ENCODE results near the gene PRKCB. TPM values are rescaled to one million over a fixed set of nuclear protein-coding genes. Genes with fewer than 3 reads are reported as not detected.

PRKCB gene
- total RNA-seq, 1 experiment from 2014 or later, result not detected

DNA sequence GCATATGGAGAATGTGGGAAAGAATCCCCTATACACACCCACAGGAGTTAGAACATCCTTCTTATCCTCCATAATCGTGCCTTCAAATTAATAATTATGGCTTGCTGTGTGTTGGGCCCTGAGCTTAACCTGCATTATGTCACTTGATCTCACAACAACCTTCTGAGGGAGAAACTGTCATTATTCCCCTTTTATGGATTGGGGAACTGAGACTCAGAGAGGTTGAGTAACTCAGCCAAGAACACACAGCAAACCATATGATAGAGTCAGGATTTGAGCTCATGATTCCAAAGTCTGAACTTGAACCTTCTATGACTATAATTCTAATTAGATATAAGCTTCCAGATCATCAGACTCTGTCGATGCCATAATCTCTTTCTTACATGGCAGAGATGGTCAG is 306.1 kb downstream of the PRKCB start:
- intact Hi-C loops (cut with micrococcal nuclease), result no loop called here
- Mint-ChIP-seq H3K9me3 (ENCODE audit: unreplicated experiment) (no peaks in the 10 kb centered on the region), H3K36me3 (ENCODE audit: insufficient read depth, unreplicated experiment) (no peaks in the 10 kb centered on the region), H3K27me3 (ENCODE audit: insufficient read depth, unreplicated experiment) (peaks cover 29% of the 10 kb centered on the region), H3K4me1 (ENCODE audit: insufficient read depth, unreplicated experiment) (no peaks in the 10 kb centered on the region), H3K4me3 (ENCODE audit: unreplicated experiment) (no peak overlapping the region), H3K27ac (ENCODE audit: low read depth, unreplicated experiment) (no peak overlapping the region)
- ChIA-PET CTCF (interaction anchor here (0.7 to 1.7 kb wide), 3 partner anchors 12 to 112 kb away, joined by 3 to 4 read pairs (median 4); no protein-coding TSS in a partner anchor), POLR2A (no interaction called here)
- DNase-seq (ENCODE audit: unreplicated experiment), result no peak
- no TSS peak for BruUV-seq (replicated peaks)
- no peak for TF ChIP-seq CTCF (IDR thresholded peaks at IDR 0.05; ENCODE audit: unreplicated experiment)

- BruUV-seq (replicated peaks), result no TSS peak
- Mint-ChIP-seq H3K27me3 (ENCODE audit: insufficient read depth, unreplicated experiment) (peaks cover 29% of the 10 kb centered on the region), H3K27ac (ENCODE audit: low read depth, unreplicated experiment) (no peak overlapping the region), H3K4me3 (ENCODE audit: unreplicated experiment) (no peak overlapping the region), H3K36me3 (ENCODE audit: insufficient read depth, unreplicated experiment) (no peaks in the 10 kb centered on the region), H3K9me3 (ENCODE audit: unreplicated experiment) (no peaks in the 10 kb centered on the region), H3K4me1 (ENCODE audit: insufficient read depth, unreplicated experiment) (no peaks in the 10 kb centered on the region)
- intact Hi-C loops (cut with micrococcal nuclease), result no loop called here
- CTCF ChIA-PET, result no interaction called here
- DNase-seq (ENCODE audit: unreplicated experiment), result no peak
- POLR2A ChIA-PET, result no interaction called here
- no peak for TF ChIP-seq CTCF (IDR thresholded peaks at IDR 0.05; ENCODE audit: unreplicated experiment)
These were observed 310.1 kb downstream of the PRKCB start for GRCh38 chr16:24145927-24146326.

DNA sequence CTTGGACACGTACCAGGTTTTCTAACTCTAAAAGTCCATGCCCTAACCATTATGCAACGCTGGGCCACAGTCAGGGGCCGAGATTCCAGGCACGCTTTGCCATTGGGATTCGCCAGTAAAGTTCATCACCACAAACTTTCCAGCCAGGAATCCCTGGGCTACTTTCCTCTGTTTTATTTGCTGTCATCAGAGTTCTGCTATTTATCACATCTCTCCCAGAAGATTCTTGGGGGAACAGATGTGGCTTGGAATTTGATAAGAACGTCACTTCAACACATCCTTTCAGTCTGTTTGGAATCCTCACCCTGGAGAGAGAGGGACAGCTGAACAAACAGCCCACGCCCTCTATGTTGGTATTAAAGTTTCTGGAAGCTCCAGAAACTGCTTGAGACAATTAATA is 310.7 kb downstream of the PRKCB start:
- BruUV-seq (replicated peaks), result no TSS peak
- H3K4me1 Mint-ChIP-seq (ENCODE audit: insufficient read depth, unreplicated experiment), result no peaks in the 10 kb centered on the region
- no peak overlapping the region for H3K27ac Mint-ChIP-seq (ENCODE audit: low read depth, unreplicated experiment)
- intact Hi-C loops (cut with micrococcal nuclease), result no loop called here
- H3K27me3 Mint-ChIP-seq (ENCODE audit: insufficient read depth, unreplicated experiment), result peaks cover 29% of the 10 kb centered on the region
- no peaks in the 10 kb centered on the region for H3K9me3 Mint-ChIP-seq (ENCODE audit: unreplicated experiment)
- no peak overlapping the region for H3K4me3 Mint-ChIP-seq (ENCODE audit: unreplicated experiment)
- ChIA-PET POLR2A (no interaction called here), CTCF (no interaction called here)
- TF ChIP-seq CTCF (IDR thresholded peaks at IDR 0.05; ENCODE audit: unreplicated experiment), result no peak
- no peak for DNase-seq (ENCODE audit: unreplicated experiment)
- H3K36me3 Mint-ChIP-seq (ENCODE audit: insufficient read depth, unreplicated experiment), result no peaks in the 10 kb centered on the region

GRCh38 chr16:24149102-24149501 is 313.3 kb downstream of the PRKCB start:
- CTCF ChIA-PET, result interaction anchor here (0.6 to 1.5 kb wide), 2 partner anchors 89 to 104 kb away, joined by 5 to 6 read pairs; no protein-coding TSS in a partner anchor
- peaks cover 8% of the 10 kb centered on the region for H3K9me3 Mint-ChIP-seq (ENCODE audit: unreplicated experiment)
- no peaks in the 10 kb centered on the region for H3K36me3 Mint-ChIP-seq (ENCODE audit: insufficient read depth, unreplicated experiment)
- intact Hi-C loops (cut with micrococcal nuclease), result no loop called here
- no peaks in the 10 kb centered on the region for H3K4me1 Mint-ChIP-seq (ENCODE audit: insufficient read depth, unreplicated experiment)
- H3K27me3 Mint-ChIP-seq (ENCODE audit: insufficient read depth, unreplicated experiment), result peaks cover 21% of the 10 kb centered on the region
- POLR2A ChIA-PET, result no interaction called here
- TF ChIP-seq CTCF (IDR thresholded peaks at IDR 0.05; ENCODE audit: unreplicated experiment), result no peak
- DNase-seq (ENCODE audit: unreplicated experiment), result no peak
- BruUV-seq (replicated peaks), result no TSS peak
- H3K27ac Mint-ChIP-seq (ENCODE audit: low read depth, unreplicated experiment), result no peak overlapping the region
- H3K4me3 Mint-ChIP-seq (ENCODE audit: unreplicated experiment), result no peak overlapping the region
